Measurements from ENCODE around the gene ITFG2.
"Not testable (repeated sequence)": the region's sequence is repeated elsewhere in the genome, so short reads cannot be mapped to it uniquely, and the experiment has no call there.

DNA sequence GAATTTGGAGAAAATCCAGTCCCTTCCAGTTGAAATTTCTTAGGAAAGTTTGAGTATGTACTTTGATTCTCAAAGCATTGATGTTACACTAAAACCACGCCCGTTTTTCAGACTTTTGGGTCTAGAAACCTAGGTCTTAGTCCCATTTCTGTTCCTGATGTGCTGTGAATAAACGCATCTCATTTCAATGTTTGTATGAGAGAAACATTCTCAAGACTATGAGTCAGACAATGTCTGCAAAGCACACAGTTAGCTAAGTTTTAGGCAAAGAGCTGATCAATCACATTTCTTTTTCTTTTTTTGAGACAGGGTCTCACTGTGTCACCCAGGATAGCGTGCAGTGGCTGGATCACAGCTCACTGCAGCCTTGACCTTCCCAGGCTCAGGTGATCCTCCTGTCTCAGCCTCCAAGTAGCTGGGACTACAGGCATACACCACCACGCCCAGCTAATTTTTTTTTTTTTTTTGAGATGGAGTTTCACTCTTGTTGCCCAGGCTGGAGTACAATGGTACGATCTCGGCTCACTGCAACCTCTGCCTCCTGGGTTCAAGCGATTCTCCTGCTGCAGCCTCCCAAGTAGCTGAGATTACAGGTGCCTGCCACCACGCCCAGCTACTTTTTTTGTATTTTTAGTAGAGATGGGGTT is 56.6 kb downstream of the ITFG2 start:
- TF ChIP-seq, protein P1, sequence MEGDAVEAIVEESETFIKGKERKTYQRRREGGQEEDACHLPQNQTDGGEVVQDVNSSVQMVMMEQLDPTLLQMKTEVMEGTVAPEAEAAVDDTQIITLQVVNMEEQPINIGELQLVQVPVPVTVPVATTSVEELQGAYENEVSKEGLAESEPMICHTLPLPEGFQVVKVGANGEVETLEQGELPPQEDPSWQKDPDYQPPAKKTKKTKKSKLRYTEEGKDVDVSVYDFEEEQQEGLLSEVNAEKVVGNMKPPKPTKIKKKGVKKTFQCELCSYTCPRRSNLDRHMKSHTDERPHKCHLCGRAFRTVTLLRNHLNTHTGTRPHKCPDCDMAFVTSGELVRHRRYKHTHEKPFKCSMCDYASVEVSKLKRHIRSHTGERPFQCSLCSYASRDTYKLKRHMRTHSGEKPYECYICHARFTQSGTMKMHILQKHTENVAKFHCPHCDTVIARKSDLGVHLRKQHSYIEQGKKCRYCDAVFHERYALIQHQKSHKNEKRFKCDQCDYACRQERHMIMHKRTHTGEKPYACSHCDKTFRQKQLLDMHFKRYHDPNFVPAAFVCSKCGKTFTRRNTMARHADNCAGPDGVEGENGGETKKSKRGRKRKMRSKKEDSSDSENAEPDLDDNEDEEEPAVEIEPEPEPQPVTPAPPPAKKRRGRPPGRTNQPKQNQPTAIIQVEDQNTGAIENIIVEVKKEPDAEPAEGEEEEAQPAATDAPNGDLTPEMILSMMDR (IDR thresholded peaks at IDR 0.05) = not testable (repeated sequence)
- not testable (repeated sequence) for TF ChIP-seq POLR2A (IDR thresholded peaks at IDR 0.05)
